Peyer's patch (tissue), 4 donors: Measurements from ENCODE around the gene SCARF2. TPM values are rescaled to one million over a fixed set of nuclear protein-coding genes. Genes with fewer than 3 reads are reported as not detected.

Source experiments
- DNase-seq, 3 donors: peaks; one replicate each; pipeline ENCODE4 v3.0.0-alpha.2; 2017 to 2019
- H3K27ac ChIP-seq, 4 donors: fragments of 200-600 bp; sonication (generic); one replicate each; pipeline ENCODE4 v1.5.1; 2016 to 2019
- H3K27me3 ChIP-seq, 2 donors: fragments of 200-600 bp; sonication (generic); one replicate each; pipeline ENCODE4 v1.5.1; 2019
- H3K36me3 ChIP-seq, 3 donors: fragments of 200-600 bp; sonication (generic); one replicate each; pipeline ENCODE4 v1.5.1; 2016 to 2019
- H3K4me1 ChIP-seq, 4 donors: fragments of 200-600 bp; sonication (generic); one replicate each; pipeline ENCODE4 v1.5.1; 2016 to 2019
- H3K4me3 ChIP-seq, 4 donors: fragments of 200-600 bp; sonication (generic); 1 replicate in 3 of 4; 2 replicates in 1 of 4; pipeline ENCODE4 v1.5.1; 2016 to 2019; ENCODE audit warnings: mild to moderate bottlenecking in 1 of 4
- H3K9me3 ChIP-seq, 4 donors: fragments of 200-600 bp; sonication (generic); one replicate each; pipeline ENCODE4 v1.5.1; 2016 to 2019; ENCODE audit warnings: mild to moderate bottlenecking in 1 of 4
- POLR2A ChIP-seq, 2 donors: fragments of 450-650 bp; IDR thresholded peaks; one replicate each; pipeline ENCODE4 v1.5.1; 2017; ENCODE audit warnings: antibody characterized with exemption in 2 of 2, mild to moderate bottlenecking in 2 of 2, moderate library complexity in 2 of 2
- total RNA-seq, 4 donors: library from RNA; depleted of rRNA; stranded (reverse); fragments of >200 nt; gene quantifications; one replicate each; pipeline ENCODE4 v1.1.0, GENCODE V29; 2016
- TF ChIP-seq, protein P1 (sequence below), 6 experiments: fragments of 450-650 bp in 4 of 6; fragments of 200-600 bp in 2 of 6; sonication (generic) in 1 of 6; IDR thresholded peaks; one replicate each; pipeline ENCODE4 v1.5.1; 2017 to 2019; ENCODE audit warnings: antibody characterized with exemption in 6 of 6, mild to moderate bottlenecking in 3 of 6, moderate library complexity in 1 of 6

Gene SCARF2
- total RNA-seq, 4 donors from 2014 or later, result 3.5 to 8.3 (median 5.2) TPM

- no peak overlapping the region for H3K4me3 ChIP-seq
- H3K27ac ChIP-seq, result no peak overlapping the region
- peaks cover 0 to 26% (median 0%) of the 10 kb centered on the region in 3 donors for H3K36me3 ChIP-seq
- TF ChIP-seq, protein P1, sequence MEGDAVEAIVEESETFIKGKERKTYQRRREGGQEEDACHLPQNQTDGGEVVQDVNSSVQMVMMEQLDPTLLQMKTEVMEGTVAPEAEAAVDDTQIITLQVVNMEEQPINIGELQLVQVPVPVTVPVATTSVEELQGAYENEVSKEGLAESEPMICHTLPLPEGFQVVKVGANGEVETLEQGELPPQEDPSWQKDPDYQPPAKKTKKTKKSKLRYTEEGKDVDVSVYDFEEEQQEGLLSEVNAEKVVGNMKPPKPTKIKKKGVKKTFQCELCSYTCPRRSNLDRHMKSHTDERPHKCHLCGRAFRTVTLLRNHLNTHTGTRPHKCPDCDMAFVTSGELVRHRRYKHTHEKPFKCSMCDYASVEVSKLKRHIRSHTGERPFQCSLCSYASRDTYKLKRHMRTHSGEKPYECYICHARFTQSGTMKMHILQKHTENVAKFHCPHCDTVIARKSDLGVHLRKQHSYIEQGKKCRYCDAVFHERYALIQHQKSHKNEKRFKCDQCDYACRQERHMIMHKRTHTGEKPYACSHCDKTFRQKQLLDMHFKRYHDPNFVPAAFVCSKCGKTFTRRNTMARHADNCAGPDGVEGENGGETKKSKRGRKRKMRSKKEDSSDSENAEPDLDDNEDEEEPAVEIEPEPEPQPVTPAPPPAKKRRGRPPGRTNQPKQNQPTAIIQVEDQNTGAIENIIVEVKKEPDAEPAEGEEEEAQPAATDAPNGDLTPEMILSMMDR (IDR thresholded peaks at IDR 0.05), result no peak
- TF ChIP-seq POLR2A (IDR thresholded peaks at IDR 0.05), result no peak
- no peaks in the 10 kb centered on the region for H3K27me3 ChIP-seq
- no peaks in the 10 kb centered on the region for H3K9me3 ChIP-seq
- H3K4me1 ChIP-seq, result no peaks in the 10 kb centered on the region
- peak; percentile 9 to 23 (median 22) for DNase-seq
These were observed 29.8 kb downstream of the SCARF2 start for GRCh38 chr22:20407829-20408228.

DNA sequence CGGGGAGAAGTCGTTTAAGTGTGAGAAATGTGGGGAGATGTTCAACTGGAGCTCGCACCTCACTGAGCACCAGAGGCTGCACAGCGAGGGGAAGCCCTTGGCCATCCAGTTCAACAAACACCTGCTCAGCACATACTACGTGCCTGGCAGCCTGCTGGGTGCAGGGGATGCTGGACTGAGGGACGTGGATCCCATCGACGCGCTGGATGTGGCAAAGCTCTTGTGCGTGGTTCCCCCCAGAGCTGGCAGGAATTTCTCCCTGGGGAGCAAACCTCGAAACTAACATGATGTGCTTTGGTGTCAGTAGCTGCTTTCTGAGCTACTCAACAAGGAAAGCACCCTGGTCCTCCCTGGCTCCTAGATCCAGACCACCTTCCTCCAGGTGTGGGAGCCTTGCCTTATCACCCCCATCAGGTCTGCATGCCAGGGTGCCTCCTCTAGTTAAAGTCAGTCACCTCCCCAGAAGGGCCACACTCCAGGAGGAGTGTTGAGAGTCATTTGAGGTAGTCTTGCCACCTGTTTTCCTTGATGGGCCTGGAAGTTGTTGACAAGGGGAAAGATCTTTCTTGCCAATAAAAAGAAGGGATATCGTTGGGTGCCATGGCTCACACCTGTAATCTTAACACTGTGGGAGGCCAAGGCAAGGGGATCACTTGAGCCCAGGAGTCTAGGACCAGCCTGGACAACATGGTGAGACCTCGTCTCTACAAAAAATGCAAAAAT lies 30.8 kb downstream of the SCARF2 start:
- peak in 2 of 3 donors; percentile 7 to 17 for DNase-seq
- no peak overlapping the region for H3K27ac ChIP-seq
- no peak overlapping the region for H3K4me3 ChIP-seq
- H3K4me1 ChIP-seq, result no peaks in the 10 kb centered on the region
- H3K9me3 ChIP-seq, result no peaks in the 10 kb centered on the region
- no peak for TF ChIP-seq POLR2A (IDR thresholded peaks at IDR 0.05)
- TF ChIP-seq, protein P1 (IDR thresholded peaks at IDR 0.05), result no peak
- H3K27me3 ChIP-seq, result no peaks in the 10 kb centered on the region
- H3K36me3 ChIP-seq, result peaks cover 0 to 26% (median 0%) of the 10 kb centered on the region in 3 donors

DNA sequence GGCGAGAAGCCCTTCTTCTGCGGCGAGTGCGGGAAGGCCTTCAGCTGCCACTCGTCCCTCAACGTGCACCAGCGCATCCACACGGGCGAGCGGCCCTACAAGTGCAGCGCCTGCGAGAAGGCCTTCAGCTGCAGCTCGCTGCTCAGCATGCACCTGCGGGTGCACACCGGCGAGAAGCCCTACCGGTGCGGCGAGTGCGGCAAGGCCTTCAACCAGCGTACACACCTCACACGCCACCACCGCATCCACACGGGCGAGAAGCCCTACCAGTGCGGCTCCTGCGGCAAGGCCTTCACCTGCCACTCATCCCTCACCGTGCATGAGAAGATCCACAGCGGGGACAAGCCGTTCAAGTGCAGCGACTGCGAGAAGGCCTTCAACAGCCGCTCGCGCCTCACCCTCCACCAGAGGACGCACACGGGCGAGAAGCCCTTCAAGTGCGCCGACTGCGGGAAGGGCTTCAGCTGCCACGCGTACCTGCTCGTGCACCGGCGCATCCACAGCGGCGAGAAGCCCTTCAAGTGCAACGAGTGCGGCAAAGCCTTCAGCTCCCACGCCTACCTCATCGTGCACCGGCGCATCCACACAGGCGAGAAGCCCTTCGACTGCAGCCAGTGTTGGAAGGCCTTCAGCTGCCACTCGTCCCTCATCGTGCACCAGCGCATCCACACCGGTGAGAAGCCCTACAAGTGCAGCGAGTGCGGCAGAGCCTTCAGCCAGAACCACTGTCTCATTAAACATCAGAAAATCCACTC lies 31.5 kb downstream of the SCARF2 start:
- TF ChIP-seq, protein P1 (IDR thresholded peaks at IDR 0.05), result no peak
- no peak for TF ChIP-seq POLR2A (IDR thresholded peaks at IDR 0.05)
- H3K4me3 ChIP-seq, result no peak overlapping the region
- no peaks in the 10 kb centered on the region for H3K4me1 ChIP-seq
- no peaks in the 10 kb centered on the region for H3K9me3 ChIP-seq
- no peak for DNase-seq
- no peaks in the 10 kb centered on the region for H3K27me3 ChIP-seq
- H3K36me3 ChIP-seq, result peaks cover 0 to 26% (median 0%) of the 10 kb centered on the region in 3 donors
- no peak overlapping the region for H3K27ac ChIP-seq

GRCh38 chr22:20405291-20405930 lies 32.2 kb downstream of the SCARF2 start:
- Histone ChIP-seq H3K27ac (no peak overlapping the region), H3K4me3 (no peak overlapping the region), H3K27me3 (no peaks in the 10 kb centered on the region), H3K4me1 (no peaks in the 10 kb centered on the region), H3K9me3 (no peaks in the 10 kb centered on the region), H3K36me3 (peaks cover 0 to 30% (median 0%) of the 10 kb centered on the region in 3 donors)
- DNase-seq, result no peak
- TF ChIP-seq, protein P1 (IDR thresholded peaks at IDR 0.05), result no peak
- no peak for TF ChIP-seq POLR2A (IDR thresholded peaks at IDR 0.05)

- Histone ChIP-seq H3K27me3 (no peaks in the 10 kb centered on the region), H3K27ac (no peak overlapping the region), H3K4me3 (no peak overlapping the region), H3K36me3 (peaks cover 0 to 30% (median 0%) of the 10 kb centered on the region in 3 donors), H3K4me1 (no peaks in the 10 kb centered on the region), H3K9me3 (no peaks in the 10 kb centered on the region)
- TF ChIP-seq, protein P1 (IDR thresholded peaks at IDR 0.05), result no peak
- TF ChIP-seq POLR2A (IDR thresholded peaks at IDR 0.05), result no peak
- no peak for DNase-seq
These were observed 32.7 kb downstream of the SCARF2 start for GRCh38 chr22:20404881-20405280.
